ENCODE results near the gene SUCLG2. TPM values are rescaled to one million over a fixed set of nuclear protein-coding genes. Genes with fewer than 3 reads are reported as not detected.

The SUCLG2 gene
- total and polyA plus RNA-seq, 9 of the 15 experiments (the other 6 are each of a cell fraction or from before 2014, with no cell fraction given), result 10.1 to 41.4 (median 29.0) TPM

DNA sequence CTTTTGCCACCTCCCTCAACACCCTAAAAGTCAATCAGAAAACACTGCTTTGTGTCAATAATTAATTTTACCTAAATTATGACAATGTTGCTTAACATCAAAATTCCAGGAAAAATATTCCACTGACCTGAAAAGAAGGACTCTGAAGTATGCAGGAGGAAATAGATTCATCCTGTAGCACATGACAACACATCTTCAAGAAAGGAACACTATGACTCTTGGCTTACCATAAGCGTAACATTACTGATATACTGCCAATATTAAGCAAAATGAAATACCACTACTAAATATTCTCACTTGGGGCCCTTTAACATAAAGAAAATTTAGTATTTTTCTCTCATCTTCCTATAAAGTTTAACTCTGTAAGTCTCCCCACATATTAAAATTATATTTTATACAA, 9.6 kb downstream of the SUCLG2 start:
- FAIRE-seq (no peak), ATAC-seq (no peak), DNase-seq (ENCODE audit: extremely low read depth in 1 of 4, low spot score in 3 of 4) (no peak)
- in situ Hi-C loops (cut with MboI), result no loop called here
- ChIA-PET CTCF (ENCODE audit: low intra/inter-chr PET ratio) (no interaction called here), POLR2A (no interaction called here)
- BruUV-seq (replicated peaks), result no TSS peak
- H3K9me3 ChIP-seq (replicated peaks; ENCODE audit: control insufficient read depth, insufficient read depth, low read depth, low read length), result no peaks in the 10 kb centered on the region
- peaks cover 18% of the 10 kb centered on the region for H3K79me2 ChIP-seq (ENCODE audit: control insufficient read depth, insufficient read depth, low read length)
- peaks cover 8% of the 10 kb centered on the region; the same call in 1 of the 3 replicates for H3K36me3 ChIP-seq (ENCODE audit: control insufficient read depth, insufficient read depth, low read length)
- no peak overlapping the region for H3K9ac ChIP-seq (ENCODE audit: insufficient read depth in 1 of 2, low read depth in 2 of 2, low read length in 2 of 2)
- no peak for TF ChIP-seq CBFA2T2 (conservative IDR thresholded peaks at IDR 0.05)
- TF ChIP-seq ZNF175 (CRISPR knock-in tag; IDR thresholded peaks at IDR 0.05; ENCODE audit: low read depth), result no peak
- no peak for TF ChIP-seq PPARD (CRISPR knock-in tag; IDR thresholded peaks at IDR 0.05)
- TF ChIP-seq ZNF174 (CRISPR knock-in tag; IDR thresholded peaks at IDR 0.05), result no peak
- TF ChIP-seq CBX8 (IDR thresholded peaks at IDR 0.05; ENCODE audit: borderline replicate concordance, extremely low read depth, low read depth, low read length, poor library complexity, severe bottlenecking), result no peak
- no peak for TF ChIP-seq ZNF239 (CRISPR knock-in tag; IDR thresholded peaks at IDR 0.05)
- TF ChIP-seq, protein P1, sequence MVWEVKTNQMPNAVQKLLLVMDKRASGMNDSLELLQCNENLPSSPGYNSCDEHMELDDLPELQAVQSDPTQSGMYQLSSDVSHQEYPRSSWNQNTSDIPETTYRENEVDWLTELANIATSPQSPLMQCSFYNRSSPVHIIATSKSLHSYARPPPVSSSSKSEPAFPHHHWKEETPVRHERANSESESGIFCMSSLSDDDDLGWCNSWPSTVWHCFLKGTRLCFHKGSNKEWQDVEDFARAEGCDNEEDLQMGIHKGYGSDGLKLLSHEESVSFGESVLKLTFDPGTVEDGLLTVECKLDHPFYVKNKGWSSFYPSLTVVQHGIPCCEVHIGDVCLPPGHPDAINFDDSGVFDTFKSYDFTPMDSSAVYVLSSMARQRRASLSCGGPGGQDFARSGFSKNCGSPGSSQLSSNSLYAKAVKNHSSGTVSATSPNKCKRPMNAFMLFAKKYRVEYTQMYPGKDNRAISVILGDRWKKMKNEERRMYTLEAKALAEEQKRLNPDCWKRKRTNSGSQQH (CRISPR knock-in tag; IDR thresholded peaks at IDR 0.05), result no peak
- no peak for TF ChIP-seq SMARCB1 (IDR thresholded peaks at IDR 0.05; ENCODE audit: insufficient read length, low read depth)
- TF ChIP-seq POLR2G (IDR thresholded peaks at IDR 0.05; ENCODE audit: low read depth, low read length), result no peak
- TF ChIP-seq, protein P2, sequence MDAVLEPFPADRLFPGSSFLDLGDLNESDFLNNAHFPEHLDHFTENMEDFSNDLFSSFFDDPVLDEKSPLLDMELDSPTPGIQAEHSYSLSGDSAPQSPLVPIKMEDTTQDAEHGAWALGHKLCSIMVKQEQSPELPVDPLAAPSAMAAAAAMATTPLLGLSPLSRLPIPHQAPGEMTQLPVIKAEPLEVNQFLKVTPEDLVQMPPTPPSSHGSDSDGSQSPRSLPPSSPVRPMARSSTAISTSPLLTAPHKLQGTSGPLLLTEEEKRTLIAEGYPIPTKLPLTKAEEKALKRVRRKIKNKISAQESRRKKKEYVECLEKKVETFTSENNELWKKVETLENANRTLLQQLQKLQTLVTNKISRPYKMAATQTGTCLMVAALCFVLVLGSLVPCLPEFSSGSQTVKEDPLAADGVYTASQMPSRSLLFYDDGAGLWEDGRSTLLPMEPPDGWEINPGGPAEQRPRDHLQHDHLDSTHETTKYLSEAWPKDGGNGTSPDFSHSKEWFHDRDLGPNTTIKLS (IDR thresholded peaks at IDR 0.05; ENCODE audit: borderline replicate concordance, low read depth), result no peak
- TF ChIP-seq, protein P3, sequence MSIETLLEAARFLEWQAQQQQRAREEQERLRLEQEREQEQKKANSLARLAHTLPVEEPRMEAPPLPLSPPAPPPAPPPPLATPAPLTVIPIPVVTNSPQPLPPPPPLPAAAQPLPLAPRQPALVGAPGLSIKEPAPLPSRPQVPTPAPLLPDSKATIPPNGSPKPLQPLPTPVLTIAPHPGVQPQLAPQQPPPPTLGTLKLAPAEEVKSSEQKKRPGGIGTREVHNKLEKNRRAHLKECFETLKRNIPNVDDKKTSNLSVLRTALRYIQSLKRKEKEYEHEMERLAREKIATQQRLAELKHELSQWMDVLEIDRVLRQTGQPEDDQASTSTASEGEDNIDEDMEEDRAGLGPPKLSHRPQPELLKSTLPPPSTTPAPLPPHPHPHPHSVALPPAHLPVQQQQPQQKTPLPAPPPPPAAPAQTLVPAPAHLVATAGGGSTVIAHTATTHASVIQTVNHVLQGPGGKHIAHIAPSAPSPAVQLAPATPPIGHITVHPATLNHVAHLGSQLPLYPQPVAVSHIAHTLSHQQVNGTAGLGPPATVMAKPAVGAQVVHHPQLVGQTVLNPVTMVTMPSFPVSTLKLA (conservative IDR thresholded peaks at IDR 0.05), result no peak
- TF ChIP-seq NR3C1 (CRISPR knock-in tag; IDR thresholded peaks at IDR 0.05), result no peak
- TF ChIP-seq, protein P4, sequence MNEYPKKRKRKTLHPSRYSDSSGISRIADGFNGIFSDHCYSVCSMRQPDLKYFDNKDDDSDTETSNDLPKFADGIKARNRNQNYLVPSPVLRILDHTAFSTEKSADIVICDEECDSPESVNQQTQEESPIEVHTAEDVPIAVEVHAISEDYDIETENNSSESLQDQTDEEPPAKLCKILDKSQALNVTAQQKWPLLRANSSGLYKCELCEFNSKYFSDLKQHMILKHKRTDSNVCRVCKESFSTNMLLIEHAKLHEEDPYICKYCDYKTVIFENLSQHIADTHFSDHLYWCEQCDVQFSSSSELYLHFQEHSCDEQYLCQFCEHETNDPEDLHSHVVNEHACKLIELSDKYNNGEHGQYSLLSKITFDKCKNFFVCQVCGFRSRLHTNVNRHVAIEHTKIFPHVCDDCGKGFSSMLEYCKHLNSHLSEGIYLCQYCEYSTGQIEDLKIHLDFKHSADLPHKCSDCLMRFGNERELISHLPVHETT (CRISPR knock-in tag; conservative IDR thresholded peaks at IDR 0.05 in 1 of 2, IDR thresholded peaks at IDR 0.05 in 1 of 2), result no peak
- no peaks in the 10 kb centered on the region for H3K27me3 ChIP-seq (ENCODE audit: control insufficient read depth in 2 of 2, insufficient read depth in 2 of 2, low read length in 2 of 2)
- WGBS (ENCODE audit: insufficient coverage, low coverage, missing lambda C conversion rate), result 100% methylated on average over 1 of the region's 1 CpG
- intact Hi-C loops (cut with micrococcal nuclease), result no loop called here
- 0 out of 5 replicates have a peak, but pooled peaks cover 0 to 1% of the 10 kb centered on the region in 2 experiments for H3K4me1 ChIP-seq (replicated peaks in 1 of 2; ENCODE audit: control insufficient read depth in 2 of 2, insufficient read depth in 2 of 2, low read length in 2 of 2)
- H2AFZ ChIP-seq (ENCODE audit: low read depth, low read length), result no peak overlapping the region
- H3K27ac ChIP-seq (ENCODE audit: extremely low read depth, low read depth, low read length), result no peak overlapping the region
- no peaks in the 10 kb centered on the region for H3K9me1 ChIP-seq (ENCODE audit: control insufficient read depth, insufficient read depth, low read length)
- H4K20me1 ChIP-seq (replicated peaks; ENCODE audit: control insufficient read depth, insufficient read depth, low read length), result no peaks in the 10 kb centered on the region
- no peak overlapping the region for H3K4me3 ChIP-seq
- no peak overlapping the region for H3K4me2 ChIP-seq (ENCODE audit: insufficient read depth, low read length)

All from K562 (cell line).